Activated B cell treated with CpG ODN at 0.5 μM for 24 hours (primary cell): ENCODE data around the gene HCAR3. TPM values are rescaled to one million over a fixed set of nuclear protein-coding genes. Genes with fewer than 3 reads are reported as not detected.

Experiments used
- ATAC-seq: fragments of 200-7000 bp; cut with Tn5 transposase; one replicate; pipeline ENCODE4 v1.10.0; 2021; ENCODE audit warnings: low read depth, mild to moderate bottlenecking, moderate library complexity
- CTCF ChIA-PET: fragments of 350-600 bp; sonication (Branson Sonifier 250); formaldehyde crosslinking; loops from one replicate; lab custom pipeline; 2021; ENCODE audit warnings: antibody characterized with exemption; lab: Charles Lee
- POLR2A ChIA-PET: fragments of 350-600 bp; sonication (Branson Sonifier 250); formaldehyde crosslinking; loops from one replicate; lab custom pipeline; 2021; ENCODE audit warnings: antibody characterized with exemption; lab: Charles Lee
- DNase-seq: peaks from one replicate; pipeline ENCODE4 v3.0.0; 2022
- H3K27ac Mint-ChIP-seq: one replicate; pipeline ENCODE4 v1.8.0; 2020; ENCODE audit warnings: mixed read lengths
- H3K27me3 Mint-ChIP-seq: one replicate; pipeline ENCODE4 v1.8.0; 2021; ENCODE audit warnings: mixed read lengths
- H3K36me3 Mint-ChIP-seq: one replicate; pipeline ENCODE4 v1.8.0; 2021; ENCODE audit warnings: low read depth, mixed read lengths
- H3K4me1 Mint-ChIP-seq: one replicate; pipeline ENCODE4 v1.8.0; 2021; ENCODE audit warnings: mixed read lengths
- H3K4me3 Mint-ChIP-seq: one replicate; pipeline ENCODE4 v1.8.0; 2020; ENCODE audit warnings: mild to moderate bottlenecking, mixed read lengths
- H3K9me3 Mint-ChIP-seq: one replicate; pipeline ENCODE4 v1.8.0; 2020; ENCODE audit warnings: mixed read lengths
- CTCF ChIP-seq: fragments of 200-600 bp; IDR thresholded peaks from one replicate; pipeline ENCODE4 v1.8.0; 2022; ENCODE audit warnings: antibody characterized with exemption, mild to moderate bottlenecking
- intact Hi-C: fragments of 100-400 bp; cut with micrococcal nuclease; formaldehyde crosslinking; loops from one replicate; pipeline ENCODE4 v1.15.1; 2024
- total RNA-seq: library from RNA; stranded (reverse); gene quantifications from 2 replicates; pipeline ENCODE4 v1.2.3, GENCODE V29; 2022

The HCAR3 gene
- total RNA-seq, 1 donor from 2014 or later = not detected

DNA sequence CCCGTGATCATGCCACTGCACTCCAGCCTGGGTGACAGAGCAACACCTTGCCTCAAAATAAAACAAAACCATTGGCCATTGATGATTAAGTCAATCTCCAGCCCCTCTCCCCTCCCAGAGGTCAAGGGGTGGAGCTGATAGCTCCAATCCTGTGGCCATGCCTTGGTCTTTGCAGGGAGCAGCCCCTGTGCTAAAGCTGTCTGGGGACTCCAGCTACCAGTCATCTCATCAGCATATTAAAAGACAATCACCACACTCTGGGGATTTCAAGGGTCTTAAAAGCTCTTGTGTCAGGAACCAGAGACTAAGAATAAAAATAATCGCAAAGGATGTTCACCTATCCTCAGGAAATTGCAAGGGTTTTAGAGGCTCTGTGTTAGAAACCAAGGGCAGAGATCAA lies 44.1 kb downstream of the HCAR3 start:
- no peak for ATAC-seq
- ChIA-PET CTCF (interaction anchor here (1.0 kb wide), 1 partner anchor 35 kb away, joined by 4 read pairs; no protein-coding TSS in a partner anchor), POLR2A (no interaction called here)
- H3K9me3 Mint-ChIP-seq = peaks cover 2% of the 10 kb centered on the region
- no peak overlapping the region for H3K27ac Mint-ChIP-seq
- DNase-seq = no peak
- H3K36me3 Mint-ChIP-seq = no peaks in the 10 kb centered on the region
- peaks cover 1% of the 10 kb centered on the region for H3K27me3 Mint-ChIP-seq
- intact Hi-C loops = no loop called here
- no peak overlapping the region for H3K4me3 Mint-ChIP-seq
- TF ChIP-seq CTCF = no peak
- no peaks in the 10 kb centered on the region for H3K4me1 Mint-ChIP-seq

GRCh38 chr12:122669397-122670070 lies 47.1 kb downstream of the HCAR3 start:
- DNase-seq = no peak
- no peaks in the 10 kb centered on the region for H3K36me3 Mint-ChIP-seq
- ATAC-seq = no peak
- ChIA-PET POLR2A (no interaction called here), CTCF (no interaction called here)
- no peak for TF ChIP-seq CTCF
- no peaks in the 10 kb centered on the region for H3K27me3 Mint-ChIP-seq
- no peak overlapping the region for H3K27ac Mint-ChIP-seq
- no peak overlapping the region for H3K4me3 Mint-ChIP-seq
- intact Hi-C loops = no loop called here
- H3K9me3 Mint-ChIP-seq = peaks cover 2% of the 10 kb centered on the region
- no peaks in the 10 kb centered on the region for H3K4me1 Mint-ChIP-seq

GRCh38 chr12:122668268-122668667 lies 48.3 kb downstream of the HCAR3 start:
- no peak overlapping the region for H3K4me3 Mint-ChIP-seq
- intact Hi-C loops = no loop called here
- CTCF ChIA-PET = no interaction called here

DNA sequence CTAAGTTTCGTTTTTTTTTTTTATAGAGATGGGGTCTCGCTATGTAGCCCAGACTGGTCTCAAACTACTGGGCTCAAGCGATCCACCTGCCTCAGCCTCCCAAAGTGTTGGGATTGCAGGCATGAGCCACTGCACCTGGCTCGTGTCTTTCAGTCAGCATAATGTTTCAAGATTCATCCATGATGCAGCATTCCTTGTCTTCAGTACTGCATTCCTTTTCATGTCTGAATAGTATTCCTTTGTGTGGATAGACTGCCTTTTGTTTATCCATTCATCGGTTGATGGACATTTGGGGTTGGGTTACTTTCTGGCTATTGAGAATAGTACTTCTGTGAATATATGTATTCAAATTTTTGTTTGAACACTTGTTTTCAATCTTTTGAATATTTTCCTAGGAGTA lies 50.9 kb downstream of the HCAR3 start:
- no peaks in the 10 kb centered on the region for H3K36me3 Mint-ChIP-seq
- POLR2A ChIA-PET = no interaction called here
- no peak overlapping the region for H3K4me3 Mint-ChIP-seq
- intact Hi-C loops = no loop called here
- H3K4me1 Mint-ChIP-seq = no peaks in the 10 kb centered on the region
- no peaks in the 10 kb centered on the region for H3K27me3 Mint-ChIP-seq
- H3K9me3 Mint-ChIP-seq = peaks cover 2% of the 10 kb centered on the region
- TF ChIP-seq CTCF = no peak
- ATAC-seq (no peak), DNase-seq (no peak)
- CTCF ChIA-PET = no interaction called here
- H3K27ac Mint-ChIP-seq = no peak overlapping the region

More at GRCh38 chr12:122668268-122668667, 48.3 kb downstream of the HCAR3 start:
- TF ChIP-seq CTCF = no peak
- ATAC-seq (no peak), DNase-seq (no peak)
- H3K36me3 Mint-ChIP-seq = no peaks in the 10 kb centered on the region
- H3K27me3 Mint-ChIP-seq = no peaks in the 10 kb centered on the region
- no peak overlapping the region for H3K27ac Mint-ChIP-seq
- POLR2A ChIA-PET = interaction anchor here (0.6 kb wide), 1 partner anchor 107 kb away, joined by 6 read pairs; no protein-coding TSS in a partner anchor
- peaks cover 2% of the 10 kb centered on the region for H3K9me3 Mint-ChIP-seq
- no peaks in the 10 kb centered on the region for H3K4me1 Mint-ChIP-seq

DNA sequence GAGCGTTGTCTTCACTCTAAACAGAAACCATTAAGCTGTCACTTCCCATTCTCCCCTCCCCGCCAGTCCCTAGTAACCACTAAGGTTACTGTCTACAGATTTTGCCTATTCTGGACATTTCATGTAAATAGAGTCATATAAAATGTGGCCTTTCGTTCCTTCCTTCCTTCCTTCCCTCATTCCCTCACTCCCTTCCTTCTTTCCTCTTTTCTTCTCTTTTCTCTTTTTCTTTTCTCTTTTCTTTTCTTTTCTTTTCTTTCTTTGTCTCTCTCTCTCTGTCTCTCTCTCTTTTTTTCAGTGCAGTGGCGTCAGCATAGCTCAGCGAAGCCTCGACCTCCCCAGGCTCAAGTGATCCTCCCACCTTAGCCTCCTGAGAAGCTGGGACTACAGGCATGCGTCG lies 51.3 kb downstream of the HCAR3 start:
- Mint-ChIP-seq H3K4me3 (no peak overlapping the region), H3K27me3 (no peaks in the 10 kb centered on the region), H3K4me1 (no peaks in the 10 kb centered on the region), H3K9me3 (peaks cover 2% of the 10 kb centered on the region), H3K36me3 (no peaks in the 10 kb centered on the region), H3K27ac (no peak overlapping the region)
- intact Hi-C loops = no loop called here
- ATAC-seq = no peak
- no peak for TF ChIP-seq CTCF
- ChIA-PET CTCF (interaction anchor here (0.6 kb wide), 1 partner anchor 88 kb away, joined by 4 read pairs; the partner anchor contains the start of gene DENR), POLR2A (no interaction called here)
- no peak for DNase-seq

Other genes with a start within 250 kb of the HCAR3 start
- gene ZCCHC8, start 215.9 kb downstream of the HCAR3 start, total RNA-seq = 39.8 and 48.0 TPM in 2 replicates
- gene RSRC2, start 189.9 kb downstream of the HCAR3 start, total RNA-seq = 106 and 126 TPM in 2 replicates
- gene KNTC1, start 189.6 kb downstream of the HCAR3 start, total RNA-seq = 45.5 and 64.0 TPM in 2 replicates
- gene HCAR2, start 13.5 kb downstream of the HCAR3 start, total RNA-seq = not detected in 2 replicates
- gene HCAR1, start 14.0 kb upstream of the HCAR3 start, total RNA-seq = not detected in 2 replicates
- 50.5 and 53.3 TPM in 2 replicates for gene DENR, start 36.0 kb upstream of the HCAR3 start, total RNA-seq
- 1.6 and 1.7 TPM in 2 replicates for gene CCDC62, start 57.8 kb upstream of the HCAR3 start, total RNA-seq
- gene HIP1R, start 118.6 kb upstream of the HCAR3 start, total RNA-seq = 132 and 154 TPM in 2 replicates
- gene VPS37B, start 179.3 kb upstream of the HCAR3 start, total RNA-seq = 51.4 and 54.1 TPM in 2 replicates
- gene ABCB9, start 249.7 kb upstream of the HCAR3 start, total RNA-seq = 2.0 and 4.6 TPM in 2 replicates